T-helper 1 cell (primary cell): ENCODE data around the gene PARD3B.
"Not testable (repeated sequence)": the region's sequence is repeated elsewhere in the genome, so short reads cannot be mapped to it uniquely, and the experiment has no call there.

Experiments used
- DNase-seq, 5 donors: peaks; one replicate each; pipeline ENCODE4 v3.0.0-alpha.2; 2012 to 2020

The PARD3B gene

GRCh38 chr2:205483095-205483494 is 937.8 kb downstream of the PARD3B start:
- DNase-seq, result no peak

GRCh38 chr2:205484215-205484614 is 938.9 kb downstream of the PARD3B start:
- DNase-seq, result no peak

GRCh38 chr2:205484764-205485163 is 939.5 kb downstream of the PARD3B start:
- DNase-seq, result no peak

- not testable (repeated sequence) for DNase-seq
Observed at GRCh38 chr2:205493528-205493927, 948.3 kb downstream of the PARD3B start.

- DNase-seq, result no peak
Observed at GRCh38 chr2:205494537-205495235, 949.4 kb downstream of the PARD3B start.

GRCh38 chr2:205495819-205496218 is 950.5 kb downstream of the PARD3B start:
- no peak for DNase-seq

GRCh38 chr2:205496370-205496769 is 951.1 kb downstream of the PARD3B start:
- DNase-seq, result no peak

- no peak for DNase-seq
Observed at GRCh38 chr2:205496772-205497171, 951.5 kb downstream of the PARD3B start.

GRCh38 chr2:205499006-205499405 is 953.7 kb downstream of the PARD3B start:
- no peak for DNase-seq

- DNase-seq, result no peak
Observed at GRCh38 chr2:205500065-205500464, 954.8 kb downstream of the PARD3B start.

- DNase-seq, result no peak
Observed at GRCh38 chr2:205500951-205501350, 955.7 kb downstream of the PARD3B start.

GRCh38 chr2:205501826-205502225 is 956.6 kb downstream of the PARD3B start:
- DNase-seq, result no peak

GRCh38 chr2:205505371-205505770 is 960.1 kb downstream of the PARD3B start:
- DNase-seq, result no peak

- DNase-seq, result no peak
Observed at GRCh38 chr2:205509655-205510054, 964.4 kb downstream of the PARD3B start.

- DNase-seq, result no peak
Observed at GRCh38 chr2:205510345-205510744, 965.1 kb downstream of the PARD3B start.

- DNase-seq, result no peak
Observed at GRCh38 chr2:205511221-205511620, 965.9 kb downstream of the PARD3B start.

GRCh38 chr2:205511641-205512040 is 966.4 kb downstream of the PARD3B start:
- DNase-seq, result no peak

GRCh38 chr2:205520311-205520710 is 975.0 kb downstream of the PARD3B start:
- DNase-seq, result no peak

GRCh38 chr2:205524656-205525055 is 979.4 kb downstream of the PARD3B start:
- DNase-seq, result no peak

- no peak for DNase-seq
Observed at GRCh38 chr2:205527801-205528200, 982.5 kb downstream of the PARD3B start.

GRCh38 chr2:205531072-205531471 is 985.8 kb downstream of the PARD3B start:
- DNase-seq, result no peak

- no peak for DNase-seq
Observed at GRCh38 chr2:205531489-205532148, 986.3 kb downstream of the PARD3B start.

- DNase-seq, result no peak
Observed at GRCh38 chr2:205535001-205535400, 989.7 kb downstream of the PARD3B start.

- no peak for DNase-seq
Observed at GRCh38 chr2:205539603-205540002, 994.3 kb downstream of the PARD3B start.

GRCh38 chr2:205540036-205540435 is 994.8 kb downstream of the PARD3B start:
- no peak for DNase-seq
